GM21619 (cell line): Measurements from ENCODE around the gene RTP5.
A peak's percentile ranks its signal among the peaks of the same experiment; 100 is the strongest.
"Not testable (repeated sequence)": the region's sequence is repeated elsewhere in the genome, so short reads cannot be mapped to it uniquely, and the experiment has no call there.

ENCODE experiments used
- ATAC-seq: cut with Tn5 transposase; IDR thresholded peaks from one replicate; pipeline ENCODE4 v1.9.1; 2021; ENCODE audit not compliant: unreplicated experiment

Gene RTP5

DNA sequence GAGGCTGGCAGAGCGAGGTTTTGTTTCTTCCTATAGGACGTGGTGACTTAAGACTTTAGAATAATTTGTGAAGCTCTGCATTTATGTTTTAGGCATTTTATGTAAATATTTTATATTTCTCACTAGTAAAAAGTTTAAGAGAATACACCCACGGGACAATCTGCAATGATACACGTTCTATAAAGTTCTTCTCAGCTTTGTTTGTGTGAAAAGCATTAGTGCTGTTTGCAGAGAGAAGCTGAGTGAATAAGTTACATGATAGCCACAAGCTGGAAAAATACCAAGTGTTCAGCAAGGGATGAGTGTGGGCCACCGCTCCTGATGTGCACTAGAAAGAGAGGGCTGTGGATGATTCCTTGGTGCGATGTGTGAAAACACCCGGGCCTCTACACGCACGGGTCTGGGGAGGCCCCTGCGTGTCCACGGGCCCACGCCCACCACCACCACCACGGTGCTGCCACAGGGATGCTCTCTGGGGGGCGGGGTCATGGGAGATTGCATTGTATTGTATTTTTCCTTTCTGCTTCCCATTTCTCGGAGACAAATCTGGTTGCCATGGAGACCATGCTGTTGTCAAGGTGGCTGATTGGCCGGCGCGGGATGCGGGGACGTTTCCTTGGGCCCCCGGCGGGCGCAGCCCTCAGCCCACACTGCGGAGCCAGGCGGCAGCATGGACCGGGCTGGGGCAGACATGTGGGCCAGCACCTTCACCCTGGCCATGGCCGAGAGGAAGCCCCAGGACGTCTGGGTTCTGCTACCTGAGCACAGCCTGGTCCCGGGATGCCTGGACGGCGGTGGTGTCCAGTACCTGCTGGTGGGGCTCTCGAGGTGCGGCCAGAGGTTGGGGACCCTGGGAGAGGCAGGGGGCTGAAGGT lies at the start of gene RTP5:
TSS of gene RTP5 (plus strand) at position 643 of the 875 bp plus-strand sequence. CDS start at position 671, 28 bp downstream.
- ATAC-seq, result no peak

DNA sequence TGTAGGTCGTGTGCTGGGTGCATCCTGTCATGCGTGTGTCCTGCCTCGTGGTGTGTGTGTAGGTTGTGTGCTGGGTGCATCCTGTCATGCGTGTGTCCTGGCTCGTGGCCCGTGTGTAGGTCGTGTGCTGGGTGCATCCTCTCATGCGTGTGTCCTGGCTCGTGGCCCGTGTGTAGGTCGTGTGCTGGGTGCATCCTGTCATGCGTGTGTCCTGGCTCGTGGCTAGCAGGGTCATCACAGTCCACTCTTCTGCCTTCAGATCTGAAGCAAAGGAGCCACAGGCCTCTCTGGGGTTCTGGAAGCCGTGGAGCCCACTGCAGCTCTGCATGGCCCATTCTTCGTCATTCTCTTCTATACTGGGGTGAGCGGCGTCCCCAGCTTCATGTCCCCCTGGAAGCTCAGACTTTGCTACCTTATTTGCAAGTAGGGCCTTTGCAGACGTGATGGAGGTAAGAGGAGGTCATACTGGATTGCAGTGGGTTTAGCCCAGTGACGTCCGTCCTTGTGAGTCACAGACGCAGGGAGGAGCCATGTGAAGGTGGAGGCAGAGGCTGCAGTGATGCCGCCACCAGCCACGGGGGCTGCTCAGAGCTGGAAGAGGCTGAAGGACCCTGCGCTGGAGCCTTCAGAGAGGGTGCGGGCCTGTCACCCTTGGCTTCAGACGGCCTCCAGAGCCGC lies 49.4 kb upstream of the RTP5 start:
- not testable (repeated sequence) for ATAC-seq

DNA sequence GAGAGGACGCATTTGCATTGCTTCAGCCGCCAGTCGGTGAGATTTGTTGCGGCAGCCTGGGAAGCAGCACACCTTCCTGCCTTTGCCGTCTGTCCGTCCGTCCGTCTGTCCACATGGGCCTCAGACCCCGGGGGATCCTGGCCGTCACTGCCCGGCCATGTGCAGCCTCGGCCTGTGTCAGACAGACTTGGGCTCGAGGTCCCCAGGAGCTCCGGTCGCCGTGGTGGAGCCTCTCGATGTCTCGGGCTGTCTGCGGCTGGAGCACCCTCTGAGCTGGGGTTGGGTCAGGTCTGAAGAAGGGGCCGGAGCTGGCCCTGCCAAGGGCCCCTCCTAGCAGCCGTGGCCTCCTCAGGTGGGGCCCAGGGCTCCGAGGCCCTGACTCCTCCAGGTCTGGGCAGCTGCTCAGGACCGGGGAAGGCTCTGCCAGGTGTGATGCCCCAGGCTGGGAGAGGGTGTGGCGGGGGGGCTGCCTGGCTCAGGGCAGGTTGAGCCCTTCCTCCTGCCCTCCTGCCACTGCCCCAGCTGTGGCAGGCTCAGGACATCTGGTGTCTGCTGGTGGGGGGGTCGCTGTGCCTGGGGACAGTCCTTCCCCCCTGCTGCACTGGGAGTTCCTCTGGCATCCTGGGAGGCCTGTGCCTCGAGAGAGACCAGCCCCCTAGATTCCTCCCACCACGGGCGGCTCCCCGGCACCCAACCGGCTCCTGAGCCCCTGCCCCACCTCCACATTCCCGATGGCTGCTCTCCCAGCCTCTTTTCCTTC lies 48.7 kb upstream of the RTP5 start:
- no peak for ATAC-seq

DNA sequence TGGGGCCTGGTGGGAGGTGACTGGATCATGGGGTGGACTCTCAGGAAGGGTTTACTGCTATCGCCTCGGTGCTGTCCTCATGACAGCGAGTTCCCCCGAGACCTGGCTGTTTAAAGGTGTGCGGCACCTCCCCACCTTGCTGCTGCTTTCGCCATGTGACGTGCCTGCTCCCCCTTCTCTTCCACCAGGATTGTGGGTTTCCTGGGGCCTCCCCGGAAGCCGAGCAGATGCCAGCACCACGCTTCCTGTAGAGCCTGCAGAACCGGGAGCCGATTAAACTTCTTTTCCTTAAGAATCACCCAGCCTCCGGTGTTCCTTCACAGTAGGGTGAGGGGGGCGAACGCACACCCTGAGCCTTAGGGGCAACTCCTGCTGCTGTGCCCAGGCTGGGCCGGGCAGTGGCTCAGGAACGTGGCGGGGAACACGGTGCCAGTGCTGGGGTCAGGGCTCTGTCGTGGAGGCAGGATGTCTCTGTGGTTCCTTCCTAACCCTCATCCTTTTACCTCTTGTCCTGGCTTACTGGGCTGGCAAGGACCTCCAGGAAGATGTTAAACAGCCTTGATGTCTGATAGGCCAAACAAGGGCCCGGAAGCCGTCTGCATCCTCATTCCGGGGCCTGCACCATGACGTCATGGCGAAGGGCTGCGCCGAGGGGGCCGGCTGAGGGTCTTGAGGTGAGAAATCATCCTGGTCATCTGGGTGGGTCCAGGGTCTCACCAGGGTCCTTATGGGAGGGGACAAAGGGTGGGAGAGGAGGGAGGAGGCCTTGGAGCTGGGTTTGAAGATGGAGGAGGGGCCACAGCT lies 47.9 kb upstream of the RTP5 start:
- ATAC-seq, result no peak

DNA sequence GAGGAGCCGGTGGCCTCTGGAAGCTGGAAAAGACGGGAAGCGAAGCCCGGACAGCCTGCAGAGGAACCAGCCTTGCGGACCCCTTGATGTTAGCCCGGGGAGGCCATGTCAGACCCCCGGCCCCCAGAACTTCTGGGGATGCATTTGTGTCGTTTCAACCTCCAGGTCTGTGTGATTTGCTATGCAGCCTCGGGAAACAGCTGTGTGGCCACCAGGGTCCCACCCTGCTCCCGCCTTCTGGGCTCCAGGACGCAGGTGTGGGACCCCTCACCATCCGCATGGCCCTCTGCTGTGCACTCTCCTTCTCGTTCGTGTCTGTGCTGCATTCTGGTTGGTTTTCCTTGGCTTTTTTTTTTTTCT lies 47.3 kb upstream of the RTP5 start:
- no peak for ATAC-seq

DNA sequence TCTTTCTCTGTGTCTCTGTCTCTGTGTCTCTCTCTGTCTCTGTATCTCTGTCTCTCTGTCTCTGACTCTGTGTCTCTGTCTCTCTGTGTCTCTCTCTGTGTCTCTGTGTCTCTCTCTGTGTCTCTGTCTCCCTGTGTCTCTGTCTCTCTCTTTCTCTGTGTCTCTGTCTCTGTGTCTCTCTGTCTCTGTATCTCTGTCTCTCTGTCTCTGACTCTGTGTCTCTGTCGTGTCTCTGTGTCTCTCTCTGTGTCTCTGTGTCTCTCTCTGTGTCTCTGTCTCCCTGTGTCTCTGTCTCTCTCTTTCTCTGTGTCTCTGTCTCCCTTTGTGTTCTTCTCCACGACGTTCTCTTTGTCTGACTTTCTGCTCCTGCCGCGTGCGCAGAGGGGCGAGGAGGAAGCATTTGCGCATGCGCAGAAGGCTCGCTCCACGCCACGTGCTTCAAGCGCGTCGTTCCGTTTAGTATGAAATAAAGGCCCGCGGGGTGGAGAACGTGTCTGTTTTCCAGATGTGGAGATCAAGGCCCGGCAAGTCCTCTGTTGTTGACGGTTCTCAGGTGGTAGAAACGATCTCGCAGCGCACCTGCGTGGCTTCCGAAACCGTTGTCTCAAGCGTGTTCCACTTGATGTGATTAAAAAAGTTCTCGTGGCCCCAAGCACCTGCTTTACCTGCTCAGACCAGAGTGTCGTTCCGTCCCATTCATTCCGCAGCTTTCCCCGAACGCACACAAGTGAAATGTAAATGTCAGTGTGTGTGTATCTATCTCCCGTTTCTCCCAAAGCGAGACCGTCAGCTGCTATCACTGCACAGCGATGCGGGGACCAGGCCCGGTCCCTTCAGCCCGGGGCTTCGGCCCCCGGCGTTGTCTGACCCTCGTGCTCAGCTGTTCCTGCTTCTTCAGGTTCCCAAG lies 45.7 kb upstream of the RTP5 start:
- not testable (repeated sequence) for ATAC-seq

DNA sequence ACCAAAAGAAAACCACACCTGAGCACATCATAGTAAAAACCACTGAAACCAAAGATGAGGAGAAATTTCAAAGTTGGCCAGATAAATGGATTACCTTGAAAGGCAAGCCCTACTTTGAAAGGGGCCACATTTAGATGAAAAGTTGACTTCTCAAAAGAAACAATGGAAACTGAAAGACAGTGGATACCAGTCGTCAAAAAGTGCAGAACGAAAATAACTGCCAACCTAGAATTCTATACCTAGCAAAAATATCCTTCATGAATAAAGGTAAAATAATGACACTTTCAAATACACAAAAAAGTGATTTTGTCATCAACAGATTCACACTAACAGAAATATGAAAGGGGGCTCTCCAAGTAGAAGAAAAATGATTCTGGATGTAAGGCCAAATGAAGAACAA lies 42.1 kb upstream of the RTP5 start:
- no peak for ATAC-seq

DNA sequence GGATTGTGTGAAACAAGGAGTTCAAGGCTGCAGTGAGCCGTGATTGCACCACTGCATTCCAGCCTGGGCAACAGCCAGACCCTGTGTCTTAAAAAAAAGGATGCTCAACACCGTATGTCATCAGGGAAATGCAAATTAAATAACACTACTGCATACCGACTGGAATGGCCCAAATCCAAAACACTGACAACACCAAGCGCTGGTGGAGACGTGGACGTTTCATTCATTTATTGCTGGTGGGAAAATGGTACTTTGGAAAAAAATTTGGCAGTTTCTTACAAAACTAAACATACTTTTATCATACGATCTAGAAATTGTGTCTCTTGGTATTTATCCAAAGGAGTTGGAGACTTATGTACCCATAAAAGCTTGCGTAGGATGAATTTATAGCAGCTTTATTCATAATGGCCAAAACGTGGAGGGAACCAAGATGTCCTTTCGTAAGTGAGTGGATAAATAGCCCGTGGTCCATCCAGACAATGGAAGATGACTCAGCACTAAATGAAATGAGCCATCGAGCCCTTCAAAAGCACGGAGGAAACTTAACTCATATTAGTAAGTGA lies 36.3 kb upstream of the RTP5 start:
- no peak for ATAC-seq

DNA sequence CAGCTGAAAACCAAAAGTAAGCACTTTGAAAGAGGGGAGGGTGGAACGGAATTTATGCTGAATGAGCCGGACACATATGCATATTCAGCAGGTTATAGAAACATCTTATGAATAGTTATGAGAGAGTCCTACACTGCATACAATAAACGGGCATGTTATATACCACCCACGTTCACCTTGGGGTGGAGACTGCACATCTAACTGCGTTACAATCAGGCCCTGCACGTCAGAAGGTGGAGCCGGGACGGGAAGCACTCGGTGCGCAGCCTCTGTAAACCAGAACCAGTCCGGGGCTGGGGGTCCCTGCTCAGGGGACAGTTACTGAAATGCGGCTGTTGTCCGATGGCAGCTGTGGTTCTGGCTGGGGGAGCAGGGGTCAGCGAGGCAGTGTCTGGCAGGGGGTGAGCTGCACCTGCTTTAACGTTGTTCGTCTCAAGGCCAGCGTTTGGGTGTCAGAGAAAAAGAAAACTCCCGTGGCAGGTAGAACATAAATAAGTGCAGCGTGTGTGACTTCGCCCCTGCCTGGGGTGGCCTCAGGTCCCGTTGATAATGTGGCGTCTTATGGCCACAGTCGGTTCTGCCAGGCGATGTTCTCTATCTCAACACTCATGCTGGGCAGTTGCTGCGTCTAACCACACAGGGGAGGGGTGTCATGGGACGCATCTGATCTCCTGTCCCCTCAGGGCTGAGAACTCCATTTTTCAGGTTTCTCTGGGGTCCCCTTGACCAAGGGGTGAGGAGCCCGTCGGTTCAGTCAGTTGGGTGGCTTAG lies 35.6 kb upstream of the RTP5 start:
- not testable (repeated sequence) for ATAC-seq

DNA sequence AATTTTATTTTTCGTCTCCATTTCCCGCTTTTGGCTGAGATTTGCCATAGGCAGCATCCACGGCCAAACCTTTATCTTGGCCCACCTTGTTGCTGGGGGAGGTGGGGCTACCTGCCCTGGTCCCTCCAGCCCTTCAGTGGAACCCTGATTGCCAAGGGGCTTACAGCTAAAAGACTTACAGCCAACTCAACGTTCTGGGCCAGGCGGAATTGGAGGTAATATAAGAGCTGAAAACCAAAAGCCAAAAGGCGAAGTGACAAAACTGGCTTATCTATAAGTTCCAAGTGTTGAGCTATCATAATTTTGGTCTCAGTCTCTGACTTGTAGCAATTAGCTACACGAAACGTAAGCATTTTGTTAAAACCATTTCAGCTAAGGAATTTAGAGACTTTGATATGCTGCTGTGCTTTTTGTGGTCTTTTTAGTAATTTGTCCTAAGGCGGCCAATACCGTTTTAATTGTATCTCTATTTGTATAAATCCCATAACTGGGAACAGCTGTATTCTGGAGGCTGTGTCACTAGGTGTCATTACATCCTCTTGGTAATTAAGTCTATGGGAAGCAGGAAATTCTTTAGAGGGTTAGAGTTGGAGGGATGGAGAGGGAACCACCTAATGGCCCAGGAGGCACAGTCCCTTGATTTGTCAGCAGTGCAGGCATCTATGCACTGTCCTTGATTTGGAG lies 34.9 kb upstream of the RTP5 start:
- ATAC-seq, result no peak

DNA sequence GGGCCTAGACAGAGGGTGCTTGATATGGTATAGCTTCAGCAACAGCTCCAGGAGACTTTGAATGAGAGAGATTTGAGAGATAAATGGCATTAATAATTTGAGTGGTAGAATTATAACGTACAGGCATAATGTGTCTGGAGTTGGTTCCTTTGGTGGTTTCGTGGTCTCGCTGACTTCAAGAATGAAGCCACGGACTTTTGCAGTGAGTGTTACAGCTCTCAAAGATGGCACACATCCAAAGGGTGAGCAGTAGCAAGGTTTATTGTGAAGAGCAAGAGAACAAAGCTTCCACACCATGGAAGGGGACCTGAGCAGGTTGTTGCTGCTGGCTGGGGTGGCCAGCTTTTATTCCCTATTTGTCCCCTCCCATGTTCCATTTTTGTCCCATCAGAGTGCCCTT lies 33.9 kb upstream of the RTP5 start:
- no peak for ATAC-seq

DNA sequence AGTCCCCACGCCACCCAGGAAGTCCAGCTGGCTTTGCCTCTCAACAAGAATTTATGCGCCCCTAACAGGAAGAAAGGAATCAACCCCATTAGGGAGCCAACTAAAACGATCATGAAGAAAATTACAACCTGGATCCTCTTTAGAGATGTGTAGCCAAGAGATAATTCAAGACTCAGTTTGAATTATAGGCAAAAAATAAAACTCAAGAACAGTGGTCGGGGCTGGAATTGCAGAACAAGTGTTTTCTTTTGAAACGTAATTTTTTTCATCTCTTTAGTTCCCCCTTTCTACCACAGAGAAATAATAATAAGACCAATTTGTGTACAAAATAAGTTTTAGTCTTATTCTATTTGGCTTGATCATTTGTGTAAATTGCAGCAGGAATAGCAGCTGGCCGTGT lies 33.2 kb upstream of the RTP5 start:
- ATAC-seq, result no peak

DNA sequence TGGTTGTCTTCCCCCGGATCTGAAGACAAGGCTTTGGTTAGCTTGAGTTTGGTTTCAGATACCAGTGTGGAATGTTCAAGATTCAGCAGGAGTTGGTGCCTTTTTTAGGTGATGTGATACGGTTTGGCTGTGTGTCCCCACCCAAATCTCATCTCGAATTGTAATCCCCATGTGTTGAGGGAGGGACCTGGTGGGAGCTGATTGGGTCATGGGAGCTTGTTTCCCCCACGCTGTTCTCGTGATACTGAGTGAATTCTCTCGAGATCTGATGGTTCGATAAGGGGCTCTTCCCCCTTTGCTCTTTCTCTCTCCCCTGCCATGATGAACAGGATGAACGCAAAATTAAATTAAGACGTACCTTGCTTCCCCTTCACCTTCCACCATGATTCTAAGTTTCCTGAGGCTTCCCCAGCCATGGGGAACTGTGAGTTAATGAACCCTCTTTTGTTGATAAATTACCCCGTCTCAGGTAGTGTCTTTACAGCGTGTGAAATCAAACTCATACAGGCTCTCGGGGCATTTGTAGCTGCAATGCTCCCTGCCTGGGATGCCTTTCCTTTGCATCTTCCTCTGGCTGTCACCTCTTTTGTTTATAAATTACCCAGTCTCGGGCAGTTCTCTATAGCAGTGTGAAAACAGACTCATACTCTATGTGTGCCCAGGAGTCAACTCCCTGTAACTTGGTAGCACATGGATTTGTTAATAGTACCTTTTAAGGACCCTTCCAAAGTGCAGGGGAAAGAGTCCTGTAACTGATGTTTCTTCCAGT lies 32.1 kb upstream of the RTP5 start:
- no peak for ATAC-seq

DNA sequence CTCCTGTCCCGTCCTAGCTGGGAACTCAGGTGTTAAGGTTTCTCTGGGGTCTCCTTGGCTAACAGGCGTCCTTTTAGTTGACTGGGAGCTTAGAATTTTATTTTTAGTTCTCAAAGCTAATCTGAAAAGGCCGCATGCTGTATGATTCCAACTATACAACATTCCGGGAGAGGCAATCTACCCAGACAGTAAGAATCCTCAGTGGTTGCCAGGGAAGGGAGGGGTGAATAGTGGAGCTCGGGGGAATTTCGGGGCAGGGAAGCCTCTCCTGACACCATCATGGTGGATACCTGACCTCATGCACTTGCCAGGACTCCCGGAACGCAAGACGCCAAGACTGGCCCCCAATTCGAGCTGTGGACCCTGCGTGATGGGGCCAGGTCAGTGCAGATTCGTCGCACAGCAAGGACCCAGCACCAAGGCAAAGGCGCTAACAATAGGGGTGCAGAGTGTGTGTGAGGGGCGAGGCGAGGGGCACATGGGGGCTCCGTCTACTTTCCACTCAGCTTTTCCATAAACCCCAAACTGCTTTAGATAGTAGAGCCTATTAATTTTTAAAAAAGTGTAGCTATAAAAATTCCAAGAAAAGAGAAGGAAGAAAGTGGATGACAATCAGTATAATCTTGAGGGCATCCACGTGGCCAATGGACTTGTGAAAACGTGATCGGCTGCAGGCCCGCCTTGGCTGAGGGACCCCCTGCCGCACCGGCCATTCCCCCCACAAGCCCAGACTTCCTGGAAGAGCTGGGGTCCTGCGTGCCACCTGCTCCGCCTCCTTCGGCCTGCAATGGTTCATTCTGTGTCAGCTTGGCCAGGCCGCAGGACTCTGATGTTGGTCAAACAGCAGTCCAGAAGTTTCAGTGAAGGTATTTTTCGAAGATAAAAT lies 28.1 kb upstream of the RTP5 start:
- ATAC-seq, result no peak

DNA sequence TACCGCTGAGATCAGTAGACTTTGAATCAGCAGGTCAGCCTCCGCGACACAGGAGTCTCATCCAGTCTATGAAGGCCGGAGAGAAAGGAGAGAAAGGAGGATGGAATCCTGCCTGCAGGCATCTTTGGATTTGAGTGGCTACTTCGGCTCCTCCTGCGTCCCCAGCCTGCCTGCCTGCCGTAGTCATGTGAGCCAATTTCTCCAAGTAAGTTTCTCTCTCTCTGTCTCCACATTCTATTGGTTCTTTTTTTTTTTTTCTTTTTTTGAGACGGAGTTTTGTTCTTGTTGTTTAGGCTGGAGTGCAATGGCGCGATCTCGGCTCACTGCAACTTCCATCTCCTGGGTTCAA lies 27.5 kb upstream of the RTP5 start:
- no peak for ATAC-seq

DNA sequence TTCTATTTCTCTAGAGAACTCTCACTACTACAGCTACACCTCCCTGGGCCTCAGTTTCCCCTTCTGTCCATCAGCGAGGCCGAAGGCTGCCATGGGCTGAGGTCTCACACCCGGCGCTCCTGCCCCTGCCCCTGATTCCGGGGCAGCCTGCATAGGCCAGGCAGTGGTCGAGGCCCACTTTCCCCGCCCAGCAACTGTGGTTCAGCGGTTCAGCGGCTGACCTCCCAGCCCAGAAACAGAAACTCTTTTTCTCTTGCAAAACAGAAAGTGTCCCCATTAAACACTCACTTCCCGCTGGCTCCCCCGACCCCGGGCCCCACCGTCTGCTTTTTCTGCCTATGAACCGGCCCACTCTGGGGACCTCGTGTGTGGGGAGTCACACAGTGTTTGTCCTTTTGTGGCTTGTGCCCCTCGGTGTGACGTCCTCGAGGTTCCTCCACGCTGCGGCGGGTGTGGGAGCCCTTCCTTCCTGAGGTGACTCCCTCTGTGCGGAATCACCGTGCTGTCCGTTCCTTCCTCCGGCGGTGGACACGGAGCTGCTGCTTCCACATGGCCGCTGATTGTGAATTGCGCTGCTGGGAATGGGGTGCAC lies 26.8 kb upstream of the RTP5 start:
- ATAC-seq, result peak; percentile 38
